A673 (cell line): ENCODE results near the gene ADAMTS15.

Experiments
- CTCF ChIP-seq: fragments of 300-800, 200-600 bp; sonication (generic); conservative IDR thresholded peaks from 2 replicates; pipeline ENCODE4 v1.5.1; 2017; ENCODE audit warnings: low read depth, mild to moderate bottlenecking, antibody characterized with exemption, low read length, moderate library complexity, mixed read lengths
- EZH2 ChIP-seq: fragments of 200-600 bp; sonication (generic); IDR thresholded peaks from 2 replicates; pipeline ENCODE4 v1.6.1; 2017; ENCODE audit warnings: borderline replicate concordance, low read depth, mild to moderate bottlenecking, mixed read lengths, antibody characterized with exemption, low read length; ENCODE audit not compliant: poor library complexity, severe bottlenecking

DNA sequence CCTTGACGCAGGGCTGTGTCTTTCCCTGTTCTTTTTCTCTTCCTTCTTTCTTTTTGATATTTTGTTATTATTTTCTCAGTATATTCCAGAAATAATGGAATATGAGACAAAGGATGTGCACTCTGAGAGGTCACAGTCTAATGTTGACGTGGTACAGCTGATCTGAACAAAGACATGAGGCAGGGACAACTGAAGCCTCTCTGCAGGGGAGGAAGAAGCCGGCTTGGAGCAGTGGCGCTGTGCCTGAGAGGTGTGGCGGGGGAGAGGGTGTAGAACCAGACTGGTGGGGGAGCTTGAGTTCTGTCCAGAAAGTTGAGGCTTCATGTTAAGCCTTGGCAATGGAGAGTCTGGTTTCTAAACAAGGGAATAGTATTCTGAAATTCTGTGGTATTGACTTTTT, 34.7 kb downstream of the ADAMTS15 start:
- no peak for TF ChIP-seq CTCF
- TF ChIP-seq EZH2 = no peak
